HG03097 (cell line): ENCODE measurements around the gene POLQ.
A peak's percentile ranks its signal among the peaks of the same experiment; 100 is the strongest.
"Not testable (repeated sequence)": the region's sequence is repeated elsewhere in the genome, so short reads cannot be mapped to it uniquely, and the experiment has no call there.

Source experiments
- ATAC-seq: cut with Tn5 transposase; IDR thresholded peaks from one replicate; pipeline ENCODE4 v1.9.1; 2021; ENCODE audit not compliant: unreplicated experiment, low FRiP score

The POLQ gene

GRCh38 chr3:121431726-121432517 is 113.9 kb downstream of the POLQ start:
- peak; percentile 94 for ATAC-seq

GRCh38 chr3:121430664-121431215 is 115.0 kb downstream of the POLQ start:
- ATAC-seq, result no peak

- ATAC-seq, result no peak
Measured at GRCh38 chr3:121424549-121424948, 121.2 kb downstream of the POLQ start.

DNA sequence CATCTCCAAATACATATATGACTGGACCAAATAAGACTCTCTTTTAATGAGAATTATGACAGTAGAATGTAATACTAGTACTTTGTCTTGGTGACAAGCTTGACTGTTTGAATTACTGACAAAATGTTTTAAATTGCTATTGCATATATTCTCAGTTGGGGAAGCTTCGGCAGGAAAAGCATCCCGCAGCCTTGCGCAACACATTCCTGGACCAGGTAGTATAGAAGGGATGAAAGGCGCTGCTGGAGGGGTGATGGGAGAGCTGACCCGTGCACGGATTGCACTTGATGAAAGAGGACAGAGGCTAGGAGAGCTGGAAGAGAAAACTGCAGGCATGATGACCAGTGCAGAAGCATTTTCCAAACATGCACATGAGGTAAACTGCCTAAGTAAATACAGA is 127.6 kb downstream of the POLQ start:
- ATAC-seq, result no peak

- no peak for ATAC-seq
Measured at GRCh38 chr3:121414924-121415323, 130.9 kb downstream of the POLQ start.

DNA sequence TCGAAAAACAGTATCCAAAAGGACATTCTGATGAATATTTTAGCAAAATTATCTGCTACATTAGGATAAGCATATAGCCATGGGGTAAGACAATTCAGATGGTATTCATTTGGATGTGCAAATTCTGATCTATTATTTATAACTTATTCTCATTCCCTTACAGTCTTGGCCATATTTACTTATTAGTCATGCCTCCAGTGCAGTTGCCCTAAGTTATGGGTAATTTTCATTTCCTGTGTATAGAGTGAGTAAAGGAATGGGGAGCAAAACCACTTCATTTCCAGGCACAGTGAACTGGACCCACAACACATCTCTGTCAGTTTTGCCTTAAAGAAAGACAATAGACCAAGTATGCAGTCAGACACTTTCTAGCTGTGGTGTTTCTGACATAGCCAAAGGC is 134.3 kb downstream of the POLQ start:
- ATAC-seq, result no peak

DNA sequence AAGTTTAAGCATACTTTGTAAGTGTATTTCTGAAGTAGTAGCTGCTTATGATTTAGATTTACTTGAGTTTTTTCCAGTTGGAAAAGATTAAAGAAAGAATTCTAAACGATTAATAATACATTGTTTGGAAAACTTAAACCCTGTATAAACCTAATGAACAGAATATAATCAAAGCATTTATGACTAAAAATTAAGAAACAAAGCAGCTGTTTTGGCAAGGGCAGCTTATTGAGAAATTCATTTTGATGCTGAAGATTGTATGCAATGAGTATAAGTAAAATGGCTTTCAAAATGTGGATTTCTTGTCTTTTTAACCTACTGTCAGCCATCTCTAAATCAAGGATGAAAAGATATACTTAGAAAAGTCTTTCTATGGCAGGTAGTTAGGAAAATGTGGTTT is 140.2 kb downstream of the POLQ start:
- ATAC-seq, result no peak

GRCh38 chr3:121399820-121400219 is 146.0 kb downstream of the POLQ start:
- no peak for ATAC-seq

- not testable (repeated sequence) for ATAC-seq
Measured at GRCh38 chr3:121398051-121398450, 147.7 kb downstream of the POLQ start.

DNA sequence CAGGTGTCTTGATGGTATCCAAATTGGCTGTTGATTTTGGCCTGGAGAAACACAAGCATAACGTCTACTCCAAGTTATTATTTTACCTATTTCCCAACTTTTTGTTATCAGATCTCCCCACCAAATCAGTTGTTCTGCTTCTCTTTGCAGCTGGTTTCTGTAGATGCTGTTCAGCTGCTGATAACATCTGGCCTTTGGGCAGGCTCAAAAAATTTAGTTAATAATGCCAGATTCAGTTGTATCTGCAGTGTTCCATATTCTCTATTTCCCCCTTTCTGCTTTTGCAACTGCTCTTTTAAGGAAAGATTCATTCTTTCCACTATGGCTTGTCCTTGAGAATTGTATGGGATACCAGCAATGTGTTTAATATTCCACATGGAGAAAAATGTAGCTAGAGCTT is 149.8 kb downstream of the POLQ start:
- not testable (repeated sequence) for ATAC-seq

DNA sequence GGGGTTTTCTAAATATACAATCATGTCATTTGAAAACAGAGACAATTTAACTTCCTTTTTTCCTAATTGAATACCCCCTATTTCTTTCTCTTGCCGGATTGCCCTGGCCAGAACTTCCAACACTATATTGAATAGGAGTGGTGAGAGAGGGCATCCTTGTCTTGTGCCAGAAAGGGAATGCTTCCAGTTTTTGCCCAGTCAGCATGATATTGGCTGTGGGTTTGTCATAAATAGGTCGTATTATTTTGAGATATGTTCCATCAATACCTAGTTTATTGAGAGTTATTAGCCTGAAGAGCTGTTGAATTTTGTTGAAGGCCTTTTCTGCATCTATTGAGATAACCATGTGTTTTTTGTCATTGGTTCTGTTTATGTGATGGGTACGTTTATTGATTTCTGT is 157.5 kb downstream of the POLQ start:
- not testable (repeated sequence) for ATAC-seq
